Neural progenitor cell (in vitro differentiated cells): Measurements from ENCODE around the gene MACROD2. TPM values are rescaled to one million over a fixed set of nuclear protein-coding genes. Genes with fewer than 3 reads are reported as not detected.

Source experiments
- DNase-seq: peaks from one replicate; pipeline ENCODE4 v3.0.0-alpha.2; 2016; ENCODE audit warnings: low spot score
- H2AFZ ChIP-seq: fragments of 200-600 bp; sonication (generic); replicated peaks from 2 replicates; pipeline ENCODE4 v1.6.1; 2016; ENCODE audit warnings: antibody characterized with exemption
- H3F3A ChIP-seq: fragments of 200-600 bp; sonication (generic); 2 replicates; pipeline ENCODE4 v1.6.1; 2016; ENCODE audit warnings: antibody characterized with exemption, low read depth
- H3K27ac ChIP-seq: fragments of 200-600 bp; sonication (generic); 2 replicates; pipeline ENCODE4 v1.5.1; 2016; ENCODE audit warnings: mild to moderate bottlenecking
- H3K27me3 ChIP-seq: fragments of 200-600 bp; sonication (generic); 2 replicates; pipeline ENCODE4 v1.6.1; 2016; ENCODE audit warnings: mild to moderate bottlenecking, moderate library complexity
- H3K36me3 ChIP-seq: fragments of 200-600 bp; sonication (generic); 2 replicates; pipeline ENCODE4 v1.5.1; 2016
- H3K4me1 ChIP-seq: fragments of 200-600 bp; sonication (generic); 2 replicates; pipeline ENCODE4 v1.6.1; 2016; ENCODE audit warnings: mixed run types
- H3K4me2 ChIP-seq: fragments of 200-600 bp; sonication (generic); 2 replicates; pipeline ENCODE4 v1.6.1; 2016
- H3K4me3 ChIP-seq: fragments of 200-600 bp; sonication (generic); 2 replicates; pipeline ENCODE4 v1.5.1; 2016
- H3K79me2 ChIP-seq: fragments of 200-600 bp; sonication (generic); 2 replicates; pipeline ENCODE4 v1.6.1; 2016; ENCODE audit warnings: low read depth
- H3K9ac ChIP-seq: fragments of 200-600 bp; sonication (generic); 2 replicates; pipeline ENCODE4 v1.6.1; 2016
- H3K9me3 ChIP-seq: fragments of 200-600 bp; sonication (generic); 2 replicates; pipeline ENCODE4 v1.5.1; 2016; ENCODE audit warnings: low read depth
- H4K20me1 ChIP-seq: fragments of 200-600 bp; sonication (generic); 2 replicates; pipeline ENCODE4 v1.6.1; 2016; ENCODE audit warnings: low read depth
- H3K27ac Mint-ChIP-seq: 3 replicates; pipeline ENCODE4 v1.8.0; 2021; ENCODE audit warnings: mixed read lengths
- H3K27me3 Mint-ChIP-seq: 2 replicates; pipeline ENCODE4 v1.8.0; 2022; ENCODE audit warnings: low read depth, mild to moderate bottlenecking, inconsistent platforms, moderate library complexity, mixed read lengths; ENCODE audit not compliant: insufficient read depth
- H3K36me3 Mint-ChIP-seq: 3 replicates; pipeline ENCODE4 v1.8.0; 2021; ENCODE audit warnings: mixed read lengths
- H3K4me1 Mint-ChIP-seq: 3 replicates; pipeline ENCODE4 v1.8.0; 2021; ENCODE audit warnings: mixed read lengths
- H3K4me3 Mint-ChIP-seq: 3 replicates; pipeline ENCODE4 v1.8.0; 2021; ENCODE audit warnings: mild to moderate bottlenecking, moderate library complexity, mixed read lengths
- H3K9me3 Mint-ChIP-seq: 3 replicates; pipeline ENCODE4 v1.8.0; 2020; ENCODE audit warnings: mixed read lengths
- EZH2 ChIP-seq: fragments of 200-600 bp; sonication (generic); IDR thresholded peaks from 2 replicates; pipeline ENCODE4 v1.6.1; 2017; ENCODE audit warnings: antibody characterized with exemption, mild to moderate bottlenecking, moderate library complexity
- EZH2phosphoT487 ChIP-seq: fragments of 200-600 bp; sonication (generic); IDR thresholded peaks from 2 replicates; pipeline ENCODE4 v1.6.1; 2017; ENCODE audit warnings: antibody characterized with exemption
- total RNA-seq: library from RNA; depleted of rRNA; stranded (reverse); fragments of >200 nt; gene quantifications from 2 replicates; pipeline ENCODE4 v1.2.3, GENCODE V29; 2015; ENCODE audit warnings: low replicate concordance
- TF ChIP-seq, protein P1 (sequence below): fragments of 200-600 bp; sonication (generic); IDR thresholded peaks from 2 replicates; pipeline ENCODE4 v1.5.1; 2017; ENCODE audit warnings: antibody characterized with exemption, mild to moderate bottlenecking

The MACROD2 gene
- total RNA-seq, 1 donor from 2014 or later: 11.9 TPM

DNA sequence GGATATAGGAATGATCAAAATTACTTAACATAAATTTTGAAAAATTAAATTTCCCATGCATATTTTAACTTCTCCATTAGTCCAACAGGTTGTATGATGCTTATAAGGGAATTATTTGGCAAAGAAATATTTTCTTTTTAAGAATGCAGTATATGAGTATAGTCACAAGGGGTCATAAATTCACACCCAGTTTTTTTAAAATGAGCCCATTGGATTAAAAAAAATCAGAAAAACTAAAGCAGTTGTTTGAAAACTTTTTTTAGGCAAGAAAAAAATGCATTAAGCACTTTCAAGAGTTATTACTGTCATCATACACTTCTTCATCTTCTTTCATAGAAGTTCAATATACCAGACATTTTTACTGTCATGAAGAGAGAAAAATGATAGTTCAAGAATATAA is 746.3 kb downstream of the MACROD2 start:
- no peak for TF ChIP-seq EZH2
- no peak for TF ChIP-seq EZH2phosphoT487
- TF ChIP-seq, protein P1, sequence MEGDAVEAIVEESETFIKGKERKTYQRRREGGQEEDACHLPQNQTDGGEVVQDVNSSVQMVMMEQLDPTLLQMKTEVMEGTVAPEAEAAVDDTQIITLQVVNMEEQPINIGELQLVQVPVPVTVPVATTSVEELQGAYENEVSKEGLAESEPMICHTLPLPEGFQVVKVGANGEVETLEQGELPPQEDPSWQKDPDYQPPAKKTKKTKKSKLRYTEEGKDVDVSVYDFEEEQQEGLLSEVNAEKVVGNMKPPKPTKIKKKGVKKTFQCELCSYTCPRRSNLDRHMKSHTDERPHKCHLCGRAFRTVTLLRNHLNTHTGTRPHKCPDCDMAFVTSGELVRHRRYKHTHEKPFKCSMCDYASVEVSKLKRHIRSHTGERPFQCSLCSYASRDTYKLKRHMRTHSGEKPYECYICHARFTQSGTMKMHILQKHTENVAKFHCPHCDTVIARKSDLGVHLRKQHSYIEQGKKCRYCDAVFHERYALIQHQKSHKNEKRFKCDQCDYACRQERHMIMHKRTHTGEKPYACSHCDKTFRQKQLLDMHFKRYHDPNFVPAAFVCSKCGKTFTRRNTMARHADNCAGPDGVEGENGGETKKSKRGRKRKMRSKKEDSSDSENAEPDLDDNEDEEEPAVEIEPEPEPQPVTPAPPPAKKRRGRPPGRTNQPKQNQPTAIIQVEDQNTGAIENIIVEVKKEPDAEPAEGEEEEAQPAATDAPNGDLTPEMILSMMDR: no peak
- peaks cover 2% of the 10 kb centered on the region for H3K36me3 Mint-ChIP-seq

DNA sequence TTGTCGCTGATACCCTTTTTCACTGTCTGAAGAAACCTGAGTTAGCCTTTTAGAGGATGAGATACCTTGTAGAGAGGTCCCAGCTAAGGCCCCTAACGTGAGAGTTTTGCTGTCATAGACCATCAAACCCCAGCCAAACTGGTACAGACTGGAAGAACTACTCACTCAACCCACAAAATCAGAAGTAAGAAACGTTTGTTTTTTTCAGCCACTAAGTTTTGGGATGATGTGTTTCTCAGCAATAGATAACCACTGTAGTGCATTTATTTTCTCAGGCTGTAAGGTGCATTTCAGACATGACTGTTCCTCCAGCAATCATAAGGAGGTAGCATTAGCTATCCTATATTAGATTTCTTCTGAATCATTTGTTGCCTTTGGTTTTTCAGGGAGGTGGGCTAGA is 749.4 kb downstream of the MACROD2 start:
- TF ChIP-seq, protein P1: no peak
- TF ChIP-seq EZH2 (no peak), EZH2phosphoT487 (no peak)
- Mint-ChIP-seq H3K4me1 (peaks cover 7% of the 10 kb centered on the region), H3K27me3 (no peaks in the 10 kb centered on the region), H3K4me3 (no peak overlapping the region), H3K36me3 (peaks cover 2% of the 10 kb centered on the region), H3K9me3 (peaks cover 7% of the 10 kb centered on the region), H3K27ac (no peak overlapping the region)
- Histone ChIP-seq H3K27ac (no peak overlapping the region), H3K36me3 (no peaks in the 10 kb centered on the region), H3K9me3 (no peaks in the 10 kb centered on the region), H4K20me1 (no peaks in the 10 kb centered on the region), H3K9ac (no peak overlapping the region), H3K4me1 (peaks cover 11% of the 10 kb centered on the region), H3F3A (no peaks in the 10 kb centered on the region), H3K27me3 (no peaks in the 10 kb centered on the region), H3K4me3 (no peak overlapping the region), H2AFZ (no peak overlapping the region), H3K79me2 (no peaks in the 10 kb centered on the region), H3K4me2 (no peak overlapping the region)
- no peak for DNase-seq

More for the DNA sequence above, 746.3 kb downstream of the MACROD2 start:
- Histone ChIP-seq H3K79me2 (no peaks in the 10 kb centered on the region), H3K9ac (no peak overlapping the region), H2AFZ (no peak overlapping the region), H3K27me3 (no peaks in the 10 kb centered on the region), H3K36me3 (no peaks in the 10 kb centered on the region), H3K4me1 (peaks cover 11% of the 10 kb centered on the region), H3K4me3 (no peak overlapping the region), H3K9me3 (no peaks in the 10 kb centered on the region), H4K20me1 (no peaks in the 10 kb centered on the region), H3F3A (no peaks in the 10 kb centered on the region), H3K27ac (no peak overlapping the region), H3K4me2 (no peak overlapping the region)
- Mint-ChIP-seq H3K27me3 (no peaks in the 10 kb centered on the region), H3K4me3 (no peak overlapping the region), H3K4me1 (peaks cover 7% of the 10 kb centered on the region), H3K9me3 (peaks cover 13% of the 10 kb centered on the region), H3K27ac (no peak overlapping the region)
- DNase-seq: no peak

DNA sequence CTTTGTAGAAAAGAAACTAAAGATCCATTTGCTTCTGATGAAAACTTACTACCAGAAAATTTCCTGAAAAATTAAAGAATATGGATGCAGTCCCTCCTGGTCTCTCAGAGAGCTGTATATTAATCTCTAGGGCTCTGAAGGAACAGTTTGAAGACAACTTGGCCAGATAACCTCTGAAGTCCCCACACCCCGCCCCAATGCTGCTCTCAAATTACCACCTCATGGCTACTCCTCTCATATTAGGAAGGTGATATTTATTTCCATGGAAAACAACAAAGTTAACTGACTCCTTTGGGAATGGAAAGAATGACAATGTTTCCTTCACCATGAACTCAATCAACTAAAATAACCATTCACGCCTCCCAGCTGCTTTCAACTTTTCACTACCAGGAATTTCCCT is 750.5 kb downstream of the MACROD2 start:
- no peaks in the 10 kb centered on the region for H3F3A ChIP-seq
- H3K36me3 ChIP-seq: no peaks in the 10 kb centered on the region
- H3K27ac Mint-ChIP-seq: no peak overlapping the region
- TF ChIP-seq EZH2 (no peak), EZH2phosphoT487 (no peak)
- TF ChIP-seq, protein P1: no peak
- peaks cover 2% of the 10 kb centered on the region for H3K36me3 Mint-ChIP-seq
- DNase-seq: no peak
- no peak overlapping the region for H3K4me2 ChIP-seq
- H3K27me3 ChIP-seq: no peaks in the 10 kb centered on the region
- H4K20me1 ChIP-seq: no peaks in the 10 kb centered on the region
- H3K27ac ChIP-seq: no peak overlapping the region
- no peaks in the 10 kb centered on the region for H3K4me1 Mint-ChIP-seq
- H3K4me3 Mint-ChIP-seq: no peak overlapping the region
- no peaks in the 10 kb centered on the region for H3K9me3 ChIP-seq
- no peak overlapping the region for H2AFZ ChIP-seq
- H3K4me3 ChIP-seq: no peak overlapping the region
- H3K9me3 Mint-ChIP-seq: peaks cover 7% of the 10 kb centered on the region
- no peaks in the 10 kb centered on the region for H3K79me2 ChIP-seq
- no peaks in the 10 kb centered on the region for H3K27me3 Mint-ChIP-seq
- H3K4me1 ChIP-seq: peaks cover 3% of the 10 kb centered on the region
- no peak overlapping the region for H3K9ac ChIP-seq

DNA sequence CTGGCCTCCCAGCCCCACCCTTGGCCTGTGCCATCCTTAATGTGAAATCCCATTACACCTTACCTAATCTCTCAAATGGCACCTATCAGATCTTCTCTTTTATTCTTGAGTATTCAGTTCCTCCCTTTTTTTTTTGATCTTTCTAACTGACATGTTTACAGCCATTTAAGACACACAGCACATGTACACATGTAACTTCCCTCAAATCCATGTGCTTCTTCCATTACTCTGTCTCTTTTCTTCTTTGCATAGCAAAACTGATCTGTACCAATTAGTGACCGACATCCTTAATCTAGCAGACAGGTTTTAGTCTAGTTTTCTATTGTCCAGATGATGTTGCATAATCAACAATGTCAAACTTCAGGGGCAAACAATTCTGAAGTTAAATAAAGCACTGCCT is 755.9 kb downstream of the MACROD2 start:
- TF ChIP-seq EZH2phosphoT487: no peak
- TF ChIP-seq EZH2: no peak
- TF ChIP-seq, protein P1: no peak
- H3K27me3 ChIP-seq: no peaks in the 10 kb centered on the region
- Mint-ChIP-seq H3K27me3 (no peaks in the 10 kb centered on the region), H3K4me1 (no peaks in the 10 kb centered on the region), H3K27ac (no peak overlapping the region), H3K9me3 (peaks cover 1% of the 10 kb centered on the region), H3K4me3 (no peak overlapping the region), H3K36me3 (no peaks in the 10 kb centered on the region)
- no peaks in the 10 kb centered on the region for H4K20me1 ChIP-seq
- H3K4me2 ChIP-seq: no peak overlapping the region
- no peak overlapping the region for H3K4me3 ChIP-seq
- no peaks in the 10 kb centered on the region for H3F3A ChIP-seq
- DNase-seq: no peak
- H3K79me2 ChIP-seq: no peaks in the 10 kb centered on the region
- no peak overlapping the region for H2AFZ ChIP-seq
- no peaks in the 10 kb centered on the region for H3K36me3 ChIP-seq
- no peak overlapping the region for H3K27ac ChIP-seq
- no peaks in the 10 kb centered on the region for H3K4me1 ChIP-seq
- no peak overlapping the region for H3K9ac ChIP-seq
- no peaks in the 10 kb centered on the region for H3K9me3 ChIP-seq
